IPS DF 6.9 (cell line): ENCODE results near the gene COL26A1.
"Not testable (repeated sequence)": the region's sequence is repeated elsewhere in the genome, so short reads cannot be mapped to it uniquely, and the experiment has no call there.

Experiments
- DNase-seq: peaks from one replicate; pipeline ENCODE4 v3.0.0-alpha.2; 2013; ENCODE audit warnings: low read depth, low spot score
- H3K27ac ChIP-seq: one replicate; pipeline ENCODE4 v1.5.1; 2013; ENCODE audit warnings: low read length, control low read depth
- H3K27me3 ChIP-seq: 2 replicates; pipeline ENCODE4 v1.6.1; 2013; ENCODE audit warnings: mild to moderate bottlenecking, low read length; ENCODE audit not compliant: control insufficient read depth, insufficient read depth
- H3K36me3 ChIP-seq: 2 replicates; pipeline ENCODE4 v1.6.1; 2013; ENCODE audit warnings: low read length; ENCODE audit not compliant: control insufficient read depth, insufficient read depth
- H3K4me1 ChIP-seq: 2 replicates; pipeline ENCODE4 v1.6.1; 2013; ENCODE audit warnings: low read length; ENCODE audit not compliant: control insufficient read depth, insufficient read depth
- H3K4me3 ChIP-seq: 2 replicates; pipeline ENCODE4 v1.5.1; 2013; ENCODE audit warnings: mild to moderate bottlenecking, low read length
- H3K9me3 ChIP-seq: 2 replicates; pipeline ENCODE4 v1.6.1; 2013; ENCODE audit warnings: low read length, inconsistent platforms; ENCODE audit not compliant: control insufficient read depth, insufficient read depth
- WGBS: extraction: QIAGEN DNeasy Blood & Tissue Kit; methylation state at CpG from one replicate; pipeline ENCODE4 v1.1.7; 2013; ENCODE audit warnings: mixed read lengths, missing lambda C conversion rate; ENCODE audit not compliant: insufficient read length, insufficient coverage; 5-methylcytosine and 5-hydroxymethylcytosine counted together

Gene COL26A1

GRCh38 chr7:101491442-101491841 is 128.8 kb downstream of the COL26A1 start:
- not testable (repeated sequence) for H3K36me3 ChIP-seq, DNase-seq, H3K9me3 ChIP-seq, H3K4me3 ChIP-seq, H3K4me1 ChIP-seq, H3K27me3 ChIP-seq, H3K27ac ChIP-seq
- WGBS = no CpG with 5 or more reads among the region's 4 CpGs

DNA sequence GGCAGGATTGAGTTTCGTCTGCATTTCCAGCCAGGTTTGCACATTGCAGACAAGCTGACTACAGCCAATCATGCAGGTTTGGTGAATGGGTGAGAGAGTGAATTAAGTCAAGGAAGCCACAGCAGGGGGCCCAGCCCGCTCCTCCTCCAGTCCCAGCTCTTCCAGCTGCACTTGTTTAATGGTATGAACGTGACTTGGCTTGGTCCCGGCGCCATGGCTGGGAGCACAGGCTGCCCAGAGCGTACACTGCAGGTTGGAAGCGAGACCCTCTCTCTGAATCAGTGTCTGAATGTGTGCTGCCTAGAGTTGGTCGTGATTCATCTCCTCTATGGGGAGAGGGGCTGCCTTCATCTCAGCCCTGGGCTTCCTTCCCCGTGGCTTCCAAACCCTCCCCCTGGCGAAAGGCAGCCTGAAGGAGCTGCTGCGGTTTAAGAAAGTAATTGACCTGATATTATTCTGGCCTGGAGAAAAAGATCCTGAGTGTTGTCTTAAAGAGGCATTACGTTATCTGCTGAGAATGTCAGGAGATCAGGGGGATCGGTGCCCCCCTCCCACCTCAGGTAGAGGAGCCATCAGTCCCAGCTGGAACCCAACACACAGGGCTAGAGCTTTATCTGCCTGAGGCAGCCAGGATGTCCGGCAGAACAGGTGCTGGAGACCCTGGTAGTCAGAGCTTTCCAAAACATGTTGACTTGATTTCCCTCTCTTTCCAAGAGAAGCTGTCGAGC is 132.1 kb downstream of the COL26A1 start:
- Histone ChIP-seq H3K9me3 (no peaks in the 10 kb centered on the region), H3K4me1 (peaks cover 2% of the 10 kb centered on the region; the same call in 1 of the 2 replicates), H3K27me3 (no peaks in the 10 kb centered on the region), H3K36me3 (no peaks in the 10 kb centered on the region), H3K27ac (no peak overlapping the region), H3K4me3 (no peak overlapping the region)
- no CpG with 5 or more reads among the region's 15 CpGs for WGBS
- no peak for DNase-seq

- Histone ChIP-seq H3K27me3 (no peaks in the 10 kb centered on the region), H3K36me3 (no peaks in the 10 kb centered on the region), H3K4me3 (no peak overlapping the region), H3K4me1 (peaks cover 2% of the 10 kb centered on the region; the same call in 1 of the 2 replicates), H3K27ac (no peak overlapping the region), H3K9me3 (no peaks in the 10 kb centered on the region)
- no peak for DNase-seq
- no CpG with 5 or more reads among the region's 8 CpGs for WGBS
These were observed 133.3 kb downstream of the COL26A1 start for GRCh38 chr7:101496017-101496416.

DNA sequence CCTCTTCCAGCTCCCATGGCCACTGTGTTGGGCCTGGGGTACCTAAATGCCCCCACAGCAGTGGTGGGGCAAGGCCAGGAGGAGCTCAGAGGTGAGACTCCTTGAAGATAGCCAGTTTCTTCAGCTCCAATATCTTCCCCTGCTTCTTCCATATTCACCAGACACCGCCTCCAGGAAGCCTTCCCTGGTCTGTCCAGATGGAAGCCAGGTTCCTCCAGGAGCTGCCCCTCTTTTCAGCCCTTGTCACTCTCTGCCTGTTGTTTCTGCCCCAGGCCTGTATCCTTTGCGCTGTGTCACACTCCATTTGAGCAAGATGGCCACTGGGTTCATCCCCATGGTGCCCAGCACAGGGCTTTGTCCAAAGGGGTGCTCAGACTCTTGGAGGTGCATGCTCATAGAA is 138.7 kb downstream of the COL26A1 start:
- no peak overlapping the region for H3K27ac ChIP-seq
- H3K4me1 ChIP-seq = peaks cover 6% of the 10 kb centered on the region
- H3K9me3 ChIP-seq = no peaks in the 10 kb centered on the region
- no peaks in the 10 kb centered on the region for H3K27me3 ChIP-seq
- no CpG with 5 or more reads among the region's 2 CpGs for WGBS
- no peak overlapping the region for H3K4me3 ChIP-seq
- no peak for DNase-seq
- no peaks in the 10 kb centered on the region for H3K36me3 ChIP-seq

GRCh38 chr7:101502466-101503098 is 139.9 kb downstream of the COL26A1 start:
- Histone ChIP-seq H3K9me3 (no peaks in the 10 kb centered on the region), H3K27ac (no peak overlapping the region), H3K4me3 (no peak overlapping the region), H3K36me3 (no peaks in the 10 kb centered on the region), H3K27me3 (no peaks in the 10 kb centered on the region), H3K4me1 (peaks cover 6% of the 10 kb centered on the region)
- no peak for DNase-seq
- WGBS = no CpG with 5 or more reads among the region's 9 CpGs

GRCh38 chr7:101505510-101505909 is 142.8 kb downstream of the COL26A1 start:
- H3K36me3 ChIP-seq, H3K9me3 ChIP-seq, H3K4me3 ChIP-seq, H3K4me1 ChIP-seq, H3K27me3 ChIP-seq, DNase-seq, H3K27ac ChIP-seq: not testable (repeated sequence)
- no CpG with 5 or more reads among the region's 7 CpGs for WGBS

- no CpG with 5 or more reads among the region's 5 CpGs for WGBS
- Histone ChIP-seq H3K9me3 (no peaks in the 10 kb centered on the region), H3K4me3 (no peak overlapping the region), H3K36me3 (no peaks in the 10 kb centered on the region), H3K27me3 (no peaks in the 10 kb centered on the region), H3K4me1 (peaks cover 6% of the 10 kb centered on the region), H3K27ac (no peak overlapping the region)
- no peak for DNase-seq
These were observed 143.9 kb downstream of the COL26A1 start for GRCh38 chr7:101506531-101506930.

- peaks cover 6% of the 10 kb centered on the region for H3K4me1 ChIP-seq
- no CpG with 5 or more reads among the region's 6 CpGs for WGBS
- no peaks in the 10 kb centered on the region for H3K36me3 ChIP-seq
- H3K9me3 ChIP-seq = no peaks in the 10 kb centered on the region
- no peak overlapping the region for H3K4me3 ChIP-seq
- no peak overlapping the region for H3K27ac ChIP-seq
- H3K27me3 ChIP-seq = no peaks in the 10 kb centered on the region
- no peak for DNase-seq
These were observed 144.7 kb downstream of the COL26A1 start for GRCh38 chr7:101507327-101507726.

GRCh38 chr7:101507791-101508252 is 145.1 kb downstream of the COL26A1 start:
- Histone ChIP-seq H3K27ac (no peak overlapping the region), H3K4me3 (no peak overlapping the region), H3K36me3 (no peaks in the 10 kb centered on the region), H3K4me1 (peaks cover 2% of the 10 kb centered on the region), H3K27me3 (no peaks in the 10 kb centered on the region), H3K9me3 (no peaks in the 10 kb centered on the region)
- no CpG with 5 or more reads among the region's 9 CpGs for WGBS
- DNase-seq = peak; percentile 86

DNA sequence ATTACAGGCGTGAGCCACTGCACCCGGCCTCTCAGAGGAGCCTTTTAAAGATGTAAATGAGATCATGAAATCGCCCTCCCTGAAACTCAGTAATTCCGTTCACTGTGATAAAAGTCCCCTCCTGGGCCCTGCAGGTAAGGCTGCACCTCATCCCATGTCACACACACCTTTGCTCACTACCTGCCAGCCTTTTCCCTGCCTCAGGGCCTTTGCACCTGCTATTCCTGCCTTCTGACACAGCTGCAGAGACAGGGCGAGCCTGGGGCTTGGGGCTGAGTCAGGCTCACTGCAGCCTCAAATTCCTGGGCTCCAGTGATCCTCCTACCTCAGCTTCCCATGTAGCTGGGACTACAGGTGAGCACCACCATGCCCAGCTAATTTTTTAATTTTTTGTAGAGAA is 147.6 kb downstream of the COL26A1 start:
- Histone ChIP-seq H3K27me3 (no peaks in the 10 kb centered on the region), H3K27ac (no peak overlapping the region), H3K4me1 (no peaks in the 10 kb centered on the region), H3K4me3 (no peak overlapping the region), H3K9me3 (no peaks in the 10 kb centered on the region), H3K36me3 (no peaks in the 10 kb centered on the region)
- no CpG with 5 or more reads among the region's 5 CpGs for WGBS
- DNase-seq = no peak

- H3K27ac ChIP-seq = no peak overlapping the region
- WGBS = no CpG with 5 or more reads among the region's 5 CpGs
- H3K4me1 ChIP-seq = no peaks in the 10 kb centered on the region
- H3K4me3 ChIP-seq = no peak overlapping the region
- H3K27me3 ChIP-seq = no peaks in the 10 kb centered on the region
- DNase-seq = no peak
- no peaks in the 10 kb centered on the region for H3K36me3 ChIP-seq
- no peaks in the 10 kb centered on the region for H3K9me3 ChIP-seq
These were observed 149.3 kb downstream of the COL26A1 start for GRCh38 chr7:101511965-101512364.
